DOHH2 (cell line): Measurements from ENCODE around the gene CD244.

ENCODE experiments used
- CTCF ChIP-seq: fragments of 200-600 bp; sonication (generic); IDR thresholded peaks from one replicate; pipeline ENCODE4 v1.5.1; 2014; ENCODE audit warnings: antibody characterized with exemption, mild to moderate bottlenecking, low read depth, low read length; ENCODE audit not compliant: poor library complexity, severe bottlenecking
- EZH2phosphoT487 ChIP-seq: fragments of 200-600 bp; sonication (generic); IDR thresholded peaks from 2 replicates; pipeline ENCODE4 v1.6.1; 2017; ENCODE audit warnings: borderline replicate concordance, mild to moderate bottlenecking, antibody characterized with exemption, low read length, moderate library complexity, mixed read lengths

GRCh38 chr1:160850541-160850940 lies 12.1 kb downstream of the CD244 start:
- TF ChIP-seq CTCF (no peak), EZH2phosphoT487 (no peak)
